HG03175 (cell line): ENCODE measurements around the gene KCNMB2.
"Not testable (repeated sequence)": the region's sequence is repeated elsewhere in the genome, so short reads cannot be mapped to it uniquely, and the experiment has no call there.

Experiments
- ATAC-seq: cut with Tn5 transposase; IDR thresholded peaks from one replicate; pipeline ENCODE4 v1.9.1; 2021; ENCODE audit warnings: mild to moderate bottlenecking, moderate library complexity; ENCODE audit not compliant: unreplicated experiment

Gene KCNMB2

DNA sequence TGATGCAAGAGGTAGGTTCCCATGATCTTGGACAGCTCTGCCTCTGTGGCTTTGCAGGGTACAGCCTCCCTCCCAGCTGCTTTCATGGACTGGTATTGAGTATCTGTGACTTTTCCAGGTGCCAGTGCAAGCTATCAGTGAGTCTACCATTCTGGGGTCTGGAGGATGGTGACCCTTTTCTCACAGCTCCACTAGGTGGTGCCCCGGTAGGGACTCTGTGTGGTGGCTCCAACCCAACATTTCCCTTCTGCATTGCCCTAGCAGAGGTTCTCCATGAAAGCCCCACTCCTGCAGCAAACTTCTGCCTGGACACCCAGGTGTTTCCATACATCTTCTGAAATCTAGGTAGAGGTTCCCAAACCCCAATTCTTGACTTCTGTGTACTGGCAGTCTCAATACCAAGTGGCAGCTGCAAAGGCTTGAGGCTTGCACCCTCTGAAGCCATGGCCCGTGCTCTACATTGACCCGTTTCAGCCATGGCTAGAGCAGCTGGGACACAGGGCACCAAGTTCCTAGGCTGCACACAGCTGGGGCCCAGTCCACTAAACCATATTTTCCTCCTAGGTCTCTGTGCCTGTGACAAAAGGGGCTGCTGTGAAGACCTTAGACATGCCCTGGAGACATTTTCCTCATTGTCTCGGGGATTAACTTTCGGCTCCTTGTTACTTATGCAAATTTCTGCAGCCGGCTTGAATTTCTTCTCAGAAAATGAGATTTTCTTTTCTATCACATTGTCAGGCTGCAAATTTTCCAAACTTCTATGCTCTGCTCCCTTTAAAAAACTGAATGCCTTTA, 209.8 kb downstream of the KCNMB2 start:
- not testable (repeated sequence) for ATAC-seq

DNA sequence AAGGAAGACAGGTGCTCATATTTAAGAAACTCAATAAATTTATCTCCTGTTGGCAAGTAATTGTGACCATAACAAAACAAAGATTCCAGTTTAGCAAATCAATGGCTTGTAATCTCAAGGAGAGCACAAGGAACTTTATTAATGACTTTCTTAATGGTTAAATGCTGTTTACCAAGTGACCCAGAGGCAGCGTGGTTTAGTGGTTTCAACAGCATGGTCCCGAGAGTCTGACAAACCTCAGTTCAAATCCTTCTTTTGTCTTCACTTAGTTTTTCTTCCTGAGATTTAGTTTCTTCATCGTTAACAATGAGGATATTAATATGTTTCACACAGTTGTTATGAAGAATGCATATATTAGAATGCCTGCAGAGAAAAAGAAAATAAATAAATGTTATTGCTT, 212.6 kb downstream of the KCNMB2 start:
- ATAC-seq: no peak

DNA sequence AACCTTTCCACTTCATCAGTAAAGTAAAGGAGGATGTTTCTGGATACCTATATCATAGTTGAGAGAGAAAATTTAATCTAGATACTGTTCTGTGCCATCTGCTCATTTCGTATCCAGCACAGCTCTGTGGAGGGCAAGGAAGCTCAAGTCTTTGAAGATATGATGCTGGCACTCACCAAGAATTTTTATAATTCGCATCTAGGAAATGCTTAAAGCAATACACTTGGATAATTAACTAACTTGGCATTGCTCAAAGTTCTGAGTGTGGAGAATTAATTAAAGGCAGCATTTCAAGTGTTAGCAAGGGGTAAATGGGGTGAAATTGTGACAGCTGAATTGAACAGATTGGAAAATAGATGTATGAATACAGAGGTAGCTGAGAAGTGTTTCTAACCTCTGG, 213.2 kb downstream of the KCNMB2 start:
- ATAC-seq: no peak

DNA sequence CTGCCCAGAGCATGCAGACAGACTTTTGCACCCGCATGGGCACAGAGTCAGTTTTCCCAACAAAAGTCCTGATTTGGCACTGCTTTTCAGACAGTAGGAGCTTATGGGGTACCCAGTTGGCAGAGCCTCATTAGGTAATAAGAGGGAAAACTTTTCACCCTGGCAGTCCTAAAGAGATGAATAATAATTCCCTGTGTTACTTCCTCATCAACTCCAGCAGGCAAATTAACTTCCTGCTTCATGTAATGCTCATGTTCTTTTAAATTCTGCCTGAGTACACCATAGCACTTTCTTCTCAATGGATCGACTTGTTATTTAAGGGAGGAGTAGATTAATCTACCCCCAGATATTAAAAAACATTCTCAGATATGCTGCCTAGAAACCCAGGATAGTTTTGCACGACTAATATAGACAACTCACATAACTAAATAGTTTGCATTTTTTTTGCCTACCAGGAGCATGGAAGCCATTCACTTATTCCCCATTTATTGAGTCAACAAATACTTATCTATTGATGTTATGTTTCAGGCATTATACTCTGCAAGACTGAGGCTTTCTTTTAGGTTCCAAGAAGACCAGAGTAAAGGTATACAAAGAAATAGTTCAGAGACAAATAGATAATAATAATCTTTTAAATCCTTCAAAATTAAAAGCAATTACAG, 214.5 kb downstream of the KCNMB2 start:
- no peak for ATAC-seq

DNA sequence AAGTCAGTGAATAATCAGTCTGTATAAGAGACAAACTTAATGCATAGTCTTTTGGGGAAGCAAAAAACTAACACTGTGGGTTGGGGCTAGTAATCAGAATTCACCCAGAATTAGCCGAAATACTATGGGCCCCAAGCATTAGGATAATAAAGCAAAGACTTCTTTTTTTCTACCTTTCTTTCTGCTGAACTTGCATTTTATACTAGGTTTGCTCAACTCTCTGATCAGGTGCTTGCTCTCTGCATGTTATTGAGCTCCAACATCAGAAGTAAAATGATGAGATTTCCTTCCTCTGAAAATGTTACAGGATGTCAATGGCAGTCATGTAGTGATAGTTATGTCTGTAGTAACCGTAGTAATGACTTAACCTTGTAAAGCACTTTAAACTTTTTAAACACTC, 216.6 kb downstream of the KCNMB2 start:
- ATAC-seq: no peak

DNA sequence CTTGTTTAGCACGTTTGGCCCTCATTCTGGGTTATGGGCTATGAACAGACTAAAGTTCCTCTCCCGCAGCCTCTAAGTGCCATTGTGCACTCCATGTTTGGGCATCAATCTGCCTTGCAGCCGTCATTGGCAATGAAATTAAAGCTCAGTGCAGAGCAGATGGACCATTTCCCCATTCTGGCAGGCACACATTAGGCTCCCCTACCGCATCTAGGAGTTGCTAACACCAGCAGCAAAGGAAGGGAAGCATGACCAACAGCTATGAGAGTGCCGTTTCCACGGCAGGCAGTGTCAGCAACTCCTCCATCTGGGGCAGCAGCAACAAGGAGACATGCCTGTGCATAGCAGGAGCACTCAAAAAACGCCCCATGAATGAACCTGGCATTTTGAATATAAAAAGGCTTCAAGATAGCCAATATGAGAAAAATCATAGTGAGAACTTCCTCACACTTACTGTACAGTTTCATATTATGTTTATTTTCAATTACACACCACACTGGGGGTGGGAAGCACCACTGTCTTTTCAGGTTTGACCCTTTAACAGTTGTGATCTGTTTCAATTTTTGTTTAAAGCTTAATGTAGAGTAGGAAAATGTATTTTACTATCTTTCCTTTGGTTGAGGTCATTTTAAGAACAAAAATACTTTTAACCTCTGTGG, 218.7 kb downstream of the KCNMB2 start:
- no peak for ATAC-seq

DNA sequence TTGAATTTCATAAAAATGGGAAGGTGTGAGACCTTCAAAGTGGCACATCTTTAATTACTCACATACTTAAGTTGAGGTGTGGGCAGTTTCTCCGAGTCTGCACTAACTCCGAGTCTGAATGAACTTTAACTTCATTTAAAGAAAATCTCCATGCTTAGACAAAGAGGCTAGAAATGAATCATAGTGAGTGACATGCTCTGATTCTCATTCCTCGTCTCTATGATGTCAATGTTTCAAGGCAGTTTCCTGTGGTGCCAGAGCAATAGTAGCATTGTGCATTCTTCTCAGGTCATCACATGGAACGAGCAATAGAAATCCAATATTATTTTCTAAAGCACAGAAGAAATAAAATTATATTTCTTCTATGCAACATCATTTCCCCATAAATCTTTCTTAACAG, 224.8 kb downstream of the KCNMB2 start:
- ATAC-seq: no peak

DNA sequence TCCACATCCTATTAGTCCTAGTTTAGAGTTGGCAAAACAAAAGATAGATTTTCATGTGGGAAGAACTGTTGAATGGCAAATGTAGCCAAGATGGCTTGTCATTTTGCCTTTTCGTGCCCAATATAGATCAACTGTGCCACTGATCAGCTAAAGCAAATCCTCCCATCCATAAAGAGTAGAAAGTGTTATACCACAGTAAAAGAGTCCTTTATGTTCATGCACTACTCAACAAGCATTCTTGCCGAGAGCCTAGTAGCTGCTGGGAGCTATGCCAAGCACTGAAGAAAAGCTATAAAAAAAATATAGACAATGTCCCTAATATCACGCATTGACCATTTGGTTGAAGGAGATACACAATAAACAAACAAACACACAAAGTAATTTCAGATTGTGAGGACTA, 225.2 kb downstream of the KCNMB2 start:
- no peak for ATAC-seq

DNA sequence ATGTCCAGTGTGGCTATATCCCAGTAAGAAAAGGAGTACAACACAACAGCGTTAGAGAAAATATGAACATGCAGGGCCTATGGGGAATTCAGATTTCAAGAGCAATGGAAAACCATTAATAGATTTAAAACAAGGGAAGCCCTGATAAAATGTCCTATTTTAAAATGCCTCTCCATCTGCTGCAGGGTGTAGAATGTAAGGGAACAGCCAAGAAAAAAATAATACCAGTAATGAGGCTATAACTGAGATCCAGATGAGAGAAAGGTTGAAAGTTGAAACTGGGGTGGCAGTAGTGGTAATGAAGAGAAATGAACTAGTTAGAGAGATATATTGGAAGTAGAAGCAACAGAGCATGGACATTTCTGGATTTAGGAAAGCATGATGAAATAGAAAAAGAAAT, 226.1 kb downstream of the KCNMB2 start:
- ATAC-seq: no peak

DNA sequence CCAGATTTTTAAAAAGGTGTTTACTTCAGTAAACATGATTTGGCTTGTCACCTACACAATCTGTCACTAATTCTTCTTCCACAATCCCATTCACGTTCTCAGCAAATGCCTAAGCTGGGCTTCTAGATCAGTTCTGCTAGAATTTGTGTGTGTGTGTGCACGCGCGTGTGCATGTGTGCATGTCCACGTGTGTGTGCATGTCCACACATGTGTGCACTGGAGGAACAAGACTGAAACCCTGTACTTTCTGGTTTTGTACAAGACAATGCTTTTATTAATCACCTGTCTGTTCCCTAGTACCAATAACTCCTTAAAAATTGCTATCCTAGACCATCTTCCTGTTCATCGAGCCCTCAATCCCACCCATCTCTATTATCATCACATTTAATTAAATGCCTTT, 229.2 kb downstream of the KCNMB2 start:
- ATAC-seq: no peak

DNA sequence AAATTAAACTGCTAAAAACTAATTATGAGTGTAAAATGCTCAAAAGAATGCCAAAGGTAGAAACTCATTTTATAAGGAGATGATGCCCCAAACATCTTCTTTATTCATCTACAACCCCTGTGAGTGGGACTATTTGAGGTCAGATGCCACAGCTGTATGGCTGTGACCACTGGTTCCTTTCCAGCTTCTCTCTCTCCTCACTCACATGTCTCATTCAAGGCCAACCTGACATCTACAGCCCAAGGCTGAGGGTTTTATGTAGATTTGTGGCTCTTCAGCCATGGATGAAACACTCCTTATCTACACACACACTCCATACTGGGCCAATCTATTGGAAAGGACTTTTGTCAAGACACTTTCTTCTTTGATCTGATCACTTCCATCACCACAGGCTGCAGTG, 231.3 kb downstream of the KCNMB2 start:
- no peak for ATAC-seq

DNA sequence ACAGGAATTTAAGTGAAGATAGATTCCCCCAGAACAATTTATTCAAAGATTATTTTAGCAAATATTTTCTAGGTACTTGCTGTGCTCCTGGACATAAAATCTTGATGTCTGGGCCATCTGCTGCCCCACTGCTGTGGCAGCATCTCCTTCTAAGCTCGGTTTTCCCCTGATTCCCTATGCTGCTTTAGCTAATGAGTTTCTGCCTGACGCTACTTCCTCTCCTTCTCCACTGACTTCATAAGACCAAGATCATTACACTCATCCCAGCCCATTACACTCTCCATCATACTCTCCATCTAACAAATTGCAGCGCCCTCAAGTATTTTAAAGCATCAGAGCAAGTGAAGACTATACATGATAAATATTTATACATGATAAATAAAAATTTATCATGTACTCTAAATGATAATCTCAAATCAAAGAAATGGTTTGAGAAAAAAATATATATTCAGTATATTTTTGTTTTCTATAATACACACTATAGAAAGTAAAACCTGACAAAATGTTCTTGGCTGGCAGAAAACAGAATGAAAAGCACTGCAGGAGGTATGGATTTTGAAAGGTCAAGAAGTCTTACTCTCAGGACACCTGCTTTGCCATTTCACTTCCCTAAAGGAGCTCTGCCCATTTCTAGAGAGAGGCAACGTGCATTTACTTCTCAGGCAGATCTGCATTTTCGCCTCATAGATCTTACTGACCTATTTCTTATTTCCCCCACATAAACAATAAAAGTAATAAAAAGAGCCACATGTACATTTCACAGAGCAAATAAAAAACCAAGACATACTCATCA, 232.0 kb downstream of the KCNMB2 start:
- ATAC-seq: peak; percentile 78

DNA sequence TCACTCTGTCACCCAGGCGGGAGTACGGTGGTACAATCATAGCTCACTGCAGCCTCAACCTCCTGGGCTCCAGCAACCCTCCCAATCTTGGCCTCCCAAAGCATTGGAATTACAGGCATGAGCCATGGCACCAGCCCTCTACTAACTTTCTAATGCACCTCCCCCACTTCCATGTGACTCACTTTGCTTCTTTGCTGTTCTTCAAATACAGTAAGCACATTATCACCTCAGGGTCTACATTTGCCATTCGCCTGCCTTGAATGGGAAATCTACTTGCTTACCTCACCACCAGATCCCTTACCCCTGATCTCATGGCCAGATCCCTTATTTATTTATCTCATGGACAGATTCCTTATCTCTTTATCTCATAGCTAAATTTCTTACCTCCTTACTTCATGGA, 235.3 kb downstream of the KCNMB2 start:
- ATAC-seq: no peak

DNA sequence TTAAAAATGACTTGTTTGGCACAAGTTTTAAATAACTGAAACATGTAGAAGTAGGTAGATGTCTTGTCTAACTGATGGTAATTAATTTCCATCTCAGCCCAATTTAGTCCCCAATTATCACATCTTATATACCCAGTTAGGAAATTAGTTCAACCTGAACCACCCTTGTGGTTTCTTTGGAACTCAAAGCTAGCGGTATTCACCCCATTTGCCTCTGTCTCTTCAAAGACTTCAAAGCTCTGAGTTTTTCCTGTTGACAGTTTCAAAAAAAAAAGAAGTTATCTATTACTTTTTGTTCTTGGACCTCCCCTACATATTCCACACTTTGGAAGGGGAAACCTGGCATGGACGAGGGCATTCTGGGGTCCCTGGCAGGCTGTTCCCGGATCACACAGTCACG, 236.5 kb downstream of the KCNMB2 start:
- no peak for ATAC-seq

DNA sequence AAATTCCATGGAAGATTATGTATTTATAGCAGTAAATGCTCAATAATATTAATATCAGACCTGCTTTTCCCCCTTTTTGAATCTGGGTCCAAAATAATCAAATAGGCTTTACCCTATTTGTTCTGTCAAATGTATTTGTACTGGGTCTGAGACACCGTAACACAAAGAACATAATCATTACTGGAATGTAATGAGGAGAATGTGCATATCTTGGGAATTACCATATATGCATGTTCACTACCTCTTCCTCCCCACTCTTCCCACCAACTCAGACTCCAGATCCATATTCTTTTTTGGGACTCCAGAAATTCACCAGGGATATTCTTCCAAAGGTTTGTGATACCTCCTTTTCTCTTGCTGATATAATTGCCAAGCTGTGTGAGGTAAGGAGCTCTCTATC, 237.1 kb downstream of the KCNMB2 start:
- ATAC-seq: no peak

DNA sequence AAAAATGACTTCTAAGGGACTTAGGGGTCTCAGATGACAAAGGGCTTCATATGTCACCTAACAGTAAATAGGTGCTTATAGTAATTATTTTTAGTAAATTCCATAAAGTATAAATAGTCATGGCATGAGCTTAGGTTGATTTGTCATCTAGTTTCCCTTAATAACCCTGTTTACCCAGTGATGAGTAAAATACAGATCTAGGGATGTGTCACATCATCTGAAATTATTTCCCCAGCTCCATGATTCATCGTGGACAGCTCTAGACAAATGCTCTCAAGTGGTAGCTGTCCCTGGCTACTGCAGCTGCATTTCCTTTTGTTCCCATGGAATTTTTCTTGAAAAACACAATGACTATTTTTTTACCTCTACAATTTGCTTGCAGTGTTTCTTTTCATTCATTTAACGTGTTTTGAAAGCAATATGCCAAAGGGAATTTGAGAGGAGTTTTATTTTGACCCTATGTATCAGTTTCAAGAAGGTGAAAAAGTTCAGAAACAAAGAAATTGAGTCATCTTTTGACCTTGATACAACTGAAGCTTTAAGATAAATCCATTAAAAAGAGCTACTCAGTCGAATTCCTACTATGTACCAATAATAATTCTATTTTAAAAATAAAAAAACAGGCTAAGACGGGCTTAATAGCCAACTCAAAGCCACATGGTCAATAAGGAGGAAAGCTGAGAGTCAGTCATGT, 241.6 kb downstream of the KCNMB2 start:
- peak; percentile 45 for ATAC-seq

DNA sequence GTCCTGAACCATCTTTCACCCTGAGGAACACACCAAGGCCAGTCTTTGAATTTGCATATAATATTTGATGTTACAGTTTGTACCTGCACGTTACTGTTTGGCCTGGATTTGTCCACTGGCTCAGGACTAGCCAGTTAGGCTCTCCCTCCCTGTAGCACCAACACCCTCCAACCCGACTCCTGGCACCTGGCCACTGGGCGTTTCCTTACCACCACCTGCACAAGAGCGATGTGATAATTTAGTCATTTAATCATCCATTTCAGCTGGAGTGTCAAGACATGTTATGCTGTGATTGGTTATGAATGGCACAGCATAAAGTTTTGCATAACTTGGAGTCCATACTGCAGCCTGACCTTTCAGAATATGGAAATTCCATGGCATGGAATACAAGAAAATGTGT, 242.4 kb downstream of the KCNMB2 start:
- no peak for ATAC-seq

DNA sequence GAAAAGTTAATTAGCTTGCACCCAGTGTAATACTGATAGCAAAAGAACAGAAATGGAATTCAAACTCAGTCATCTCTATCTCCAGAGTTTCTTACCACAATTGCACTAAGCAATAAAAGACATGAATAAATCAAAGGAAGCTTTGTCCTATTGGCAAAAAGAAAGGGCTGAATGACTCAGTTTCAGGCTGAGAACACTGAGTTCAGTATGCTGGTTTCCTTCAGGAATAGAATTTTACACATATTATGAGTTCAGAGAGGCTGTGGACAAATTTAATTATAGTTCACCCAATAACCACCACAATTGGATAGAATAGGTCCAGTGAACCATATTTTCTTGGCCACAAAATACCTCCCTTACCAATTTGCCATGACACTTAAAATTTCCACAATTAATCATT, 249.7 kb downstream of the KCNMB2 start:
- no peak for ATAC-seq

DNA sequence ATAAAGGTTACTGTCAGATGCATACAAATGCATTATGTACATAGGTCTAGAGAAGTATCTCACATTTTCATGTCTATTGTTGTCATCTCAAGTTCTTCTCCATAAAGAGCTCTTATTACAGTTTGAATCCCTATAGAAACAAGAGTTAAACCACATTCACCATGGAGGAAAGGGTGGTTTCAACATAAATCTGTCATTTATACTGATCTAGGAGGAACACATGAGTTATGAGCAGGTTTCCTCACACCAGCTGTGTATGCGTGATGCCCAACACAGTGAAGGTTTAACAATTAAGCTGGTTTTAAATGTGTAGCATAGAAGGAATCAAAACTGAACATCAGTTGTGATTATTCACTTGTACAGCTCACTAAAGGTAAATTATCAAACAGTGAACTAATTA, 251.7 kb downstream of the KCNMB2 start:
- ATAC-seq: no peak

DNA sequence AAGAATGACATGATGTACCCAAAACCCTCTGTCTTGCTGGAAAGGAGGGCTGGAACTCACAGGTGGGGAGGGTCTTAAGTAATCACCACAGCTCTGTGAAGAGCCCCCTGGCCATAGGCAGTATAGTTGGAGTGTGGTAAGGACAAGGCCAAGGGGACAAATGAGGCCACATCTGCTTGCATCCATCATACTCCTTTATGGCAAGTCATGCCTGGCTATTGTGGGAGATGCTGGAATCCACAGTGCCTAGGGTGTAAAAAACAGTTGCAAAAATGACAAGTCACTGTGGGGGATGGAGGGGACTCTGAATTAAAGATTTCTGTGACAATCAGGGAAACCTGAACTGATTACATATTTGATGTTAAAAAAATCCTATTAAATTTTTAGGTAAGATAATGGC, 258.5 kb downstream of the KCNMB2 start:
- no peak for ATAC-seq

DNA sequence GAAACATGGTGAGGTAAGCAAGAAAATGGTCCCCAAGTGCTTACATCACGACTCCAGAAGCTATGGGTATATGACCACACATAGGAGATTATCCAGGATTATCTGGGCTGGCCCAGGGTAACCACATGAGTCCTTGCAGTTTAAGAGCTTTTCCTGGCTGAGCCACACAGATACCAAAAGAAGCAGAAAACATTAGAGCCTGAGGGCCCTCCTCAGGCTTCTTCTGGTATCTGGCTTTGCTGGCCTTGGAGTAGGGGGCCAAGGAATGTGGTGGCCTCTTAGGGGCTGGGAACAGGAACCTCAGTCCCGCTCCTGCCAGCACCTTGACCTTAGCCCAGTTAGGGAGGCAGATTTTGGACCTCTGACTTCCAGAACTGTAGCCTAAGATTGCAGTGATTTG, 259.1 kb downstream of the KCNMB2 start:
- no peak for ATAC-seq
